A549 (cell line): ENCODE data around the gene KIAA1671.
"Not testable (repeated sequence)": the region's sequence is repeated elsewhere in the genome, so short reads cannot be mapped to it uniquely, and the experiment has no call there.

Source experiments
- CBX8 ChIP-seq: fragments of 200-600 bp; sonication (generic); IDR thresholded peaks from 2 replicates; pipeline ENCODE4 v1.6.1; 2016
- CHD2 ChIP-seq: fragments of 150-350 bp; IDR thresholded peaks from 2 replicates; pipeline ENCODE4 v1.6.1; 2014; ENCODE audit warnings: low read length; ENCODE audit not compliant: partially characterized antibody
- CHD4 ChIP-seq: fragments of 200-600 bp; sonication (generic); IDR thresholded peaks from 2 replicates; pipeline ENCODE4 v1.6.1; 2016; ENCODE audit warnings: antibody characterized with exemption, mild to moderate bottlenecking, borderline replicate concordance
- HDAC2 ChIP-seq: fragments of 200-600 bp; sonication (generic); IDR thresholded peaks from 2 replicates; pipeline ENCODE4 v1.6.1; 2016
- KDM1A ChIP-seq: fragments of 200-600 bp; sonication (generic); IDR thresholded peaks from 2 replicates; pipeline ENCODE4 v1.6.1; 2016; ENCODE audit warnings: low read depth, mild to moderate bottlenecking
- NPAS2 ChIP-seq: fragments of 250-450 bp; sonication (Bioruptor Pico); IDR thresholded peaks from 2 replicates; pipeline ENCODE4 v1.8.0; 2022; ENCODE audit warnings: mild to moderate bottlenecking, moderate library complexity, borderline replicate concordance
- NR3C1 ChIP-seq: fragments of >200 bp; sonication (Bioruptor Twin); formaldehyde crosslinking; IDR thresholded peaks from 3 replicates; pipeline ENCODE4 v1.6.1; 2017
- POLR2A ChIP-seq: IDR thresholded peaks from 2 replicates; pipeline ENCODE4 v1.6.1; 2012; ENCODE audit warnings: mild to moderate bottlenecking, low read length
- RAD21 ChIP-seq, 2 experiments: fragments of >200 bp in 1 of 2; sonication (Bioruptor Twin) in 1 of 2; formaldehyde crosslinking in 1 of 2; IDR thresholded peaks in 1 of 2; conservative IDR thresholded peaks in 1 of 2; 2 replicates in 1 of 2; 3 replicates in 1 of 2; pipeline ENCODE4 v1.6.1; 2012 to 2018; ENCODE audit warnings: inconsistent platforms in 1 of 2
- TF ChIP-seq, protein P1 (sequence below): fragments of >200 bp; sonication (Bioruptor Twin); formaldehyde crosslinking; IDR thresholded peaks from 3 replicates; pipeline ENCODE4 v1.5.1; 2016
- TF ChIP-seq, protein P2 (sequence below): fragments of >200 bp; sonication (Bioruptor Twin); formaldehyde crosslinking; IDR thresholded peaks from 3 replicates; pipeline ENCODE4 v1.6.1; 2016
- TF ChIP-seq, protein P3 (sequence below): IDR thresholded peaks from 2 replicates; pipeline ENCODE4 v1.6.1; 2012

DNA sequence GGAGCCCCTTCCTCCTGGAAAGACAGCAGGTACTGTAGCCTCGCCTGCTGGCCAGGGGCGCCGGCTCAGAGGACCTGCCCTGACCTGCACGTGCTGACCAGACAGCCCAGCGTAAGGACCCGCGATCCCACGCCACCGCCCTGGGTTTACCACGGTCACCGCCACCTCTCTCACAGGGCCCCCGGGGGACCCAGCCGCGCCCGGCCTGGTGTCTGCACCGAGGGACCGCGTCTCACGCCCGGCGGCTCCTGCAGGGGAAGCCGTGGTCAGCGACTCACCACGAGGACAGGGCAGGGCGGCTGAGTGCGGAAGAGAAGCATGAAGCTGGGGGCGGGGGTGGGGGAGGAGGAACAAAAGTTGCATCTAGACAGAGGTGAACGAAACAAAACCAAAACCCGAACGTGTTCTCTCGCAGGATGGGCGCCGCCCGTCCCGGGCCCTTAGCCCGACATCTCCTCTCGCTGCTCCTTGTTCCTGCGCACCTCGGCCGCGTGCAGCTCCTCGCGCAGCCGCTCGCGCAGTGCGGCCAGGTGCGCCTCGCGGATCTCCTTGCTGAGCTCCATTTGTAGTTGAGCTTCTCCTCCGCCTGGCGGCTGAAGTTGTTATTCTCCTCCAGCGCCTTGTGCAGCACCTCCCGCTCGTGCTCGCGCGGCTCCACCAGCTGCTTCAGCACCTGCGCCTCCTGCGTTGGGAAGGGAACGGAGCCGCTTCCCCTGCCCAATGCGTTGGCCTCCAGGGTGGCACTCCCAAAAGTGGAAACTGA is 226.5 kb downstream of the KIAA1671 start:
- not testable (repeated sequence) for TF ChIP-seq NR3C1; HDAC2; CBX8; CHD4; NPAS2 (CRISPR knock-in tag); KDM1A; POLR2A; CHD2; RAD21 (conservative IDR thresholded peaks at IDR 0.05 in 1 of 2, IDR thresholded peaks at IDR 0.05 in 1 of 2)
- TF ChIP-seq, protein P1, sequence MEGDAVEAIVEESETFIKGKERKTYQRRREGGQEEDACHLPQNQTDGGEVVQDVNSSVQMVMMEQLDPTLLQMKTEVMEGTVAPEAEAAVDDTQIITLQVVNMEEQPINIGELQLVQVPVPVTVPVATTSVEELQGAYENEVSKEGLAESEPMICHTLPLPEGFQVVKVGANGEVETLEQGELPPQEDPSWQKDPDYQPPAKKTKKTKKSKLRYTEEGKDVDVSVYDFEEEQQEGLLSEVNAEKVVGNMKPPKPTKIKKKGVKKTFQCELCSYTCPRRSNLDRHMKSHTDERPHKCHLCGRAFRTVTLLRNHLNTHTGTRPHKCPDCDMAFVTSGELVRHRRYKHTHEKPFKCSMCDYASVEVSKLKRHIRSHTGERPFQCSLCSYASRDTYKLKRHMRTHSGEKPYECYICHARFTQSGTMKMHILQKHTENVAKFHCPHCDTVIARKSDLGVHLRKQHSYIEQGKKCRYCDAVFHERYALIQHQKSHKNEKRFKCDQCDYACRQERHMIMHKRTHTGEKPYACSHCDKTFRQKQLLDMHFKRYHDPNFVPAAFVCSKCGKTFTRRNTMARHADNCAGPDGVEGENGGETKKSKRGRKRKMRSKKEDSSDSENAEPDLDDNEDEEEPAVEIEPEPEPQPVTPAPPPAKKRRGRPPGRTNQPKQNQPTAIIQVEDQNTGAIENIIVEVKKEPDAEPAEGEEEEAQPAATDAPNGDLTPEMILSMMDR, result not testable (repeated sequence)
- TF ChIP-seq, protein P2, sequence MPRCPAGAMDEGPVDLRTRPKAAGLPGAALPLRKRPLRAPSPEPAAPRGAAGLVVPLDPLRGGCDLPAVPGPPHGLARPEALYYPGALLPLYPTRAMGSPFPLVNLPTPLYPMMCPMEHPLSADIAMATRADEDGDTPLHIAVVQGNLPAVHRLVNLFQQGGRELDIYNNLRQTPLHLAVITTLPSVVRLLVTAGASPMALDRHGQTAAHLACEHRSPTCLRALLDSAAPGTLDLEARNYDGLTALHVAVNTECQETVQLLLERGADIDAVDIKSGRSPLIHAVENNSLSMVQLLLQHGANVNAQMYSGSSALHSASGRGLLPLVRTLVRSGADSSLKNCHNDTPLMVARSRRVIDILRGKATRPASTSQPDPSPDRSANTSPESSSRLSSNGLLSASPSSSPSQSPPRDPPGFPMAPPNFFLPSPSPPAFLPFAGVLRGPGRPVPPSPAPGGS, result not testable (repeated sequence)
- TF ChIP-seq, protein P3, sequence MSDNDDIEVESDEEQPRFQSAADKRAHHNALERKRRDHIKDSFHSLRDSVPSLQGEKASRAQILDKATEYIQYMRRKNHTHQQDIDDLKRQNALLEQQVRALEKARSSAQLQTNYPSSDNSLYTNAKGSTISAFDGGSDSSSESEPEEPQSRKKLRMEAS, result not testable (repeated sequence)
